HG03095 (cell line): ENCODE data around the gene LBP.
"Not testable (repeated sequence)": the region's sequence is repeated elsewhere in the genome, so short reads cannot be mapped to it uniquely, and the experiment has no call there.

Experiments
- ATAC-seq: cut with Tn5 transposase; IDR thresholded peaks from one replicate; pipeline ENCODE4 v1.9.1; 2021; ENCODE audit warnings: moderate library complexity; ENCODE audit not compliant: unreplicated experiment

Gene LBP

GRCh38 chr20:38345643-38346042 is 639 bp upstream of the LBP start:
- no peak for ATAC-seq

- no peak for ATAC-seq
Observed at GRCh38 chr20:38346741-38347140, 459 bp downstream of the LBP start.

- ATAC-seq: no peak
Observed at GRCh38 chr20:38349856-38350255, 3.6 kb downstream of the LBP start.

- no peak for ATAC-seq
Observed at GRCh38 chr20:38350879-38351775, 4.8 kb downstream of the LBP start.

- ATAC-seq: no peak
Observed at GRCh38 chr20:38353316-38353715, 7.0 kb downstream of the LBP start.

GRCh38 chr20:38354227-38354626 is 7.9 kb downstream of the LBP start:
- no peak for ATAC-seq

- ATAC-seq: no peak
Observed at GRCh38 chr20:38355161-38356012, 9.1 kb downstream of the LBP start.

GRCh38 chr20:38357653-38358207 is 11.4 kb downstream of the LBP start:
- no peak for ATAC-seq

- ATAC-seq: no peak
Observed at GRCh38 chr20:38358556-38358955, 12.3 kb downstream of the LBP start.

- ATAC-seq: no peak
Observed at GRCh38 chr20:38363004-38363747, 16.9 kb downstream of the LBP start.

GRCh38 chr20:38369389-38369788 is 23.1 kb downstream of the LBP start:
- ATAC-seq: no peak

- ATAC-seq: no peak
Observed at GRCh38 chr20:38372806-38373205, 26.5 kb downstream of the LBP start.

GRCh38 chr20:38373231-38373867 is 27.1 kb downstream of the LBP start:
- no peak for ATAC-seq

- ATAC-seq: no peak
Observed at GRCh38 chr20:38373898-38374297, 27.6 kb downstream of the LBP start.

- no peak for ATAC-seq
Observed at GRCh38 chr20:38377039-38377685, 30.9 kb downstream of the LBP start.

- not testable (repeated sequence) for ATAC-seq
Observed at GRCh38 chr20:38377838-38378237, 31.6 kb downstream of the LBP start.

GRCh38 chr20:38383147-38383546 is 36.9 kb downstream of the LBP start:
- no peak for ATAC-seq

GRCh38 chr20:38386004-38386403 is 39.7 kb downstream of the LBP start:
- ATAC-seq: no peak

- ATAC-seq: no peak
Observed at GRCh38 chr20:38386851-38387250, 40.6 kb downstream of the LBP start.

GRCh38 chr20:38387953-38388352 is 41.7 kb downstream of the LBP start:
- ATAC-seq: no peak
